Measurements from ENCODE around the gene GRID1.

- TF ChIP-seq CTCF (IDR thresholded peaks at IDR 0.05; ENCODE audit: insufficient read depth, low read depth, low read length) (no peak), EZH2 (IDR thresholded peaks at IDR 0.05; ENCODE audit: insufficient read depth, low read length) (no peak)
Observed at GRCh38 chr10:86004337-86004736, 362.3 kb downstream of the GRID1 start.
